ENCODE results near the gene RETREG1.
A peak's percentile ranks its signal among the peaks of the same experiment; 100 is the strongest.

Gene RETREG1

DNA sequence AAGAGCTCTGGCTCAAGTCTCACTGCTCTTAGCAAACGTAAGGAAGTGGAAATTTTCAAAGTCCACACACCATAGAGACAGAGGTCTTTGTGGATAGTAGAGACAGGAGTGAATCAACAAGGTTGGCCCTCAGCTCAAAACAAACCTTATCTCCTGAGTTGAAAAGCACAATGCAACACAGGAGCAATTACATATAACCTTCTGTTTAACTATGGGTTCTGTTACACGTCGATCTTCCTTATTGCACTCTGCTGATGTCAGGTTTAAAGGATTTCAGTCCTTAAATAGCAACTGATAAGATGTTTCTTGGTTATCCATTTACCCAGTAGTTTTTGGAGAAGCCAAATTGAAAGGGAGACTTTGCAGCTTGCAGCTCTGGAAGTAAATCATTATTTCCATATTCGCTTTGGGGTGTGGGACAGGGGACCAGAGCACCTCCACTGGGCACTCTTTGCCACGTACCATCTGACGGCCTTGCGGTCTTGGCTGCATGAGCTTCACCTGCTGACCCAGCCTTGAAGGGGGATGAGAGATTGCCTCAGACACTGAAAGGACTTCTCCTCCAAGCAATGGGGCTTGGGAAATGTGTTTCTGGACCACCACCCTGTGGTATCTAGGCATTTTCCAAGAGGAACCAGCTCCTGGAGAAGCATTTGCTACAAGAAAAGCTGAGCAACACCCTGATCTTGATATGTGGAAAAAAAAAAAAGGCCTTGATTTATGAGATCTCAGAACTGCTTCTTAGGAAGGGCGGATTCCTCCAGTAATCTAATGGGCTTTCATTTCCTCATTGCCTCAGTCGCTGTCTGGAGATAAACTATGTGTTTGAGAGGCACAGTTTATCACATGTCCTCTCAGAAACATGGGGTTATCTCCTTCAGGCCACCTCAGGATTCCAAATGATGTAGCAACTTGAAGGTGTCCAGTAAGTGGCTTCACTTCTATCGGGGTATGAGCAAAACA, 95.0 kb downstream of the RETREG1 start:
- no peak for DNase-seq

DNA sequence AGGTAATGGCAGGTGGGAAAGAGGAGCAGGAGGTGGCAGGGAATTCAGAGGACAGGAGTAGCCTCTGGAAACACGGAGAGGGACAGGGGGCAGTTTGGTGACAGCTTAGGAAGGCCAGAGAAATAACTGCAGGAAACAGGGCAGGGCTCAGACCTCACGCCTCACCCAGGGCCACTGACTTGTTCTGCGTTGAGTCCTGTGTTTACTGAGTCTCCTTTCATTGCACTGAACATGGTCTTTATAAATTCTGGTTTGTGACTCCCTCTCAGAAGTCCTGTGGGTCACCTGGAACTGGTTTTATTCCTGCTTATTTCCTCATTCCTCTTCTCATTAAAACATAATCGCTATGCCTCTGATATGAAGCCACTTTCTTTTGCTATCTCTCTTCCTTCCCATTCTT, 96.0 kb downstream of the RETREG1 start:
- DNase-seq: no peak

DNA sequence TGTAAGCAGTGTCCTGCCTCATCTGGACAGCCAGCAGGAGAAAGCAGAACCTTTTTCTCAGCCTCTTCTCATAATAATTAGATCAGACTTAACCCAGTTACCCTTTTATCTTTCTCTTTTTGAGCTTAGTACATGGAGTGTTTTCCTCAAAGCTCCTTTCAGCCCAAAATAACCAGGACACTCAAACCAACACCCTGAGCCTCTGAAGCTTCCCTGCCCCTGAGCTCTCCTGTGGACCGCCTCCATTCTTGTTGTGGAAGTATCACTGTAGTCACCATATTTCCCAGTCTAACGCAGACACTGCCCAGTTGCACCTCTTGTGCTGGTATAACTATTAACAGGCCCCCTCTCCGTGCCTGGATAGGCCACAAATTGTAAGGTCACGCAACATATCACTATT, 97.4 kb downstream of the RETREG1 start:
- no peak for DNase-seq

GRCh38 chr5:16518606-16519005, 98.2 kb downstream of the RETREG1 start:
- DNase-seq: no peak

DNA sequence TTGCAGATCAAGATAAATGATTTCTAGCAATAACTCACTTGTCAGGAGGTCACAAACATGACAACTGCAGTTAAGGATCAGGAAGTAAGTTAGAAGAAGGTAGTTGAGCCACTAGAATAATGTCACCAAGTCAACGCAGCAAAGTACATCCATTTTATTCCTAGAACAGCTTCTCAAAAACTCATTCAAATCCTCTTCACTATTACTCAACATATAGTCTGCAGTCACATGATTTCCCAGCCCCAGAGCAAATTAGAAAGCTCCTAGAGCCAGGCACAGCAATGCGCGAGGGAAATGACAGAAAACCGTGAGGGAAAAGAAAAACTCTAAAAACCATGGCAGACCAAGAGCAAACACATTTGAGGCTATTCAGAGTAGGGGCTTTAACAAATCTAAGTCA, 101.3 kb downstream of the RETREG1 start:
- DNase-seq: no peak

DNA sequence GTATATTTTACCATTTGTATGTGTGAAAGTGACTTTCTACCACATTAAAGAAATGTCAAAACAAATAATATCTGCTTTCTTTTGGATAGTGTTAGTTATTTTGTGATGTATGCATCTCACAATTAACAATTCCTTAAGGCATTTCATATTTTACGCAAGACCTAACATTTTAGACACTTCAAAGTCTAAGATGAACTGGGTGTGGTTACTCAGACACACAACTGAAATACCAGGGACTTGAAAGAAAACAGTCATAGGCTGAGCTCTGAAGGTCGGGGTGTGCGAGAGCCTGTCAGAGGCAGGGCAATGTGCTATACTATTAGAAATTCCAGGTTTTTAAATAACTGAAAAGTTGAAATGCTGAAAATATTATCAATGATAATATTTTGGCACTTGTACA, 106.7 kb downstream of the RETREG1 start:
- no peak for DNase-seq

DNA sequence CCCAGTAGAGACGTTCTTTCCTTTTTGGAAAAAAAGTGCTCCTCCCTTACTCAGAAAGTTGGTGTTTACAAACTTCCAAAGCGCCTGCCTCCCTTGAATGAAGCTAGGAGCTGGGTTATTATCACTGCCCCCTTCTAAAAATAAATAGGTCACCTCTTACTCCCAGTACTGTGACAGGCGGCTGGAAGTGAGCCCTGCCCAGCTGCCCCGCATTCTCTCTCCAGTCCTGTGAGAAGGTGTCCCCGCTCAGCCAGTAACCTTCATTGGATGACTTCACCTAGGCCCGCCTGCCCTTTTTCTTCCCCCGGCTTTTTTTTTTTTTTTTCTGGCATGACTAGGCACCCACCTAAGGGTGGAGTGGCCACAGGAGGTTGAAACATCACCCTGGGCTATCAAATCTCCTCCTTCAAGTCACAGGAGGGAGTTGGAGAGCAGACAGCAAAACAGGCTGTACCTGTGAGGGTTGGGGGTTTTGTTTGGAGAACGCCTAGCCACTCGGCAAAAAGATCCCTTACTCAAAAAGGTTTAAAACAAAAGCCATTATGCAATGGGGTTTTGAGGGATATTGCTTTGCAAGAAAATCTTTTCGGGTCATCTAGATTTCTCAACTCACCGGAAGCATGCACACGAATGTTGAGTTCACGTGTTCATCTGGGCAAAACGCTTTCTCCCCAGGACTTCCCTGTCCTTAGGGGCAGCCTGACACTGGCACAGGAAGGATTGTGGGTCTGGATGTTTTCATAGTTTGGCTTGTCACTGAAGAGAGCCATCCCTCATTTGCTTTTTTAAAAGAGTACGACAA, 107.9 kb downstream of the RETREG1 start:
- no peak for DNase-seq

DNA sequence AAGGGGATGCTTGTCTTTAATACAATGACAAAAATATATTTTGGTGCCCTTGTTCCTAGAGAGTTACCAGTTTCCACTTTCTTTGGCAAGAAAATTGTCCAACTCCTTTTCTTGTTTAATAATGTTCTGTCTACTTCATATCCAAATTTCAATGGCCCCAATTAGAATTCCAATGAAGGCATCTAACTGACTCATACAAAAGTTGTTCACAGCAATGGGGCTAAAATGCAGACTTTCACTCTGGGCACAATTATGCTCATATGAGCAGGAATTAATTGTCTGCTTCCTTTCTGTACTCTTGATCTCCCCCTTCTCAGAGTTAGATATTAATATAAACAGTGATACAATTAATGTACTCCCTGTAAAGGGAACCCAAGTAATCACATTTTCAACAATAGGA, 109.1 kb downstream of the RETREG1 start:
- DNase-seq: no peak

- DNase-seq: no peak
These were observed 110.9 kb downstream of the RETREG1 start for GRCh38 chr5:16505904-16506303.

- DNase-seq: no peak
These were observed 111.5 kb downstream of the RETREG1 start for GRCh38 chr5:16505140-16505891.

DNA sequence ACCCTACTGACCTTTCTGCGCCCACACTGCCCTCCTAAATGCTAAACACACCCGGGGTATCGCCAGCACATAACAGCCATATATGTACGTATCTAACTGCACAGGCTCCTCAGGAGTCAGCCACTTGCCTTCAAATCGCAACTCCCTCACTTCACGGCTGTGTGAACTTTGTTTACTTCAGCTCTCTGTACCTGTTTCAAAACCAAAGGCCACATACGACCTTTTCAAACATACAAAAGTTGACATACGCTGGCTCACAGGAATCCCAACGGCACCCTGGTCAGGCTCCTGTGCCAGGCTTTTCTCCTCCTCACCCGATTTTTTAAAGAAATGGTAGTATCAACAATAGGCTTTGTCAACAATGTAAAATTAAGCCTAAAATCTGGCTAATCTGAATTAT, 112.2 kb downstream of the RETREG1 start:
- no peak for DNase-seq

GRCh38 chr5:16502866-16503265, 113.9 kb downstream of the RETREG1 start:
- DNase-seq: no peak

- no peak for DNase-seq
These were observed 116.8 kb downstream of the RETREG1 start for GRCh38 chr5:16500024-16500423.

DNA sequence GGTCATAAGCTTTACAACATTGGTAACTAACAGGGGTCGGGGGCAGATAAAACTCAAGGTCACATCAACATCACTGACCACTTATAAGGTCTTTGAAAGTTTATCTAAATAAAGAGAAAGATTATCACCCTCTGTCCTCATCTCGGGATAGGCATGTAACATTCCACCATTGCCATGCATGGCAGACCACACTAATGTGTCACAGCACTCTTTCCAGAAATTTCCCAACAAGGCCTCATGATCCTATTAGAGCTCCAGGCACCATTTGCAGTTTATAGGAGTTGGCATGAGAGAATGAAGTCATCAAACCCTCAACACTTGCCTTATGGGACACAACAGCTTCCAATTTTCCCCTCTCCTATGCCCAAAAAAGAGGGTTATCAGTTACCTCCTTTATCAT, 119.3 kb downstream of the RETREG1 start:
- DNase-seq: no peak

DNA sequence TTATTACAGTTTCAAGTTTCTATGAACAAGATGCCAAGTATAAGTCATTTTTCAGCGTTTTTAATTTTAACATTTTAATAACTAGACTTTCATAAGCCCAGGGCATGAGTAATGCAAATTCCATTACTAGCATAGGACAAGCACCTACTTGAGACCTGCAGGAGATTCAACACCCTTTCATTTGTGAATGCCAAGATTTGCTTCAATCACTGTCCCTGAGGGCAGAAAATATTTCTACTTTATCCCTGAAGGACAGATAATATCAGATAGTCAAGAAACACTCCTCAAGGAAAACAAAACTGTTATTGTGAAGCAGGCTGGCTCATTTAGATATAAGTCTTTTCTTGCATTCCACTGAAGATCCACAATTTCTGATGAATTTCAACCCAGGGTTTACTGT, 123.5 kb downstream of the RETREG1 start:
- DNase-seq: peak; percentile 16

GRCh38 chr5:16492398-16493140, 124.2 kb downstream of the RETREG1 start:
- peak; percentile 47 for DNase-seq

- DNase-seq: no peak
These were observed 125.9 kb downstream of the RETREG1 start for GRCh38 chr5:16490911-16491310.

GRCh38 chr5:16489322-16489791, 127.4 kb downstream of the RETREG1 start:
- peak; percentile 84 for DNase-seq

DNA sequence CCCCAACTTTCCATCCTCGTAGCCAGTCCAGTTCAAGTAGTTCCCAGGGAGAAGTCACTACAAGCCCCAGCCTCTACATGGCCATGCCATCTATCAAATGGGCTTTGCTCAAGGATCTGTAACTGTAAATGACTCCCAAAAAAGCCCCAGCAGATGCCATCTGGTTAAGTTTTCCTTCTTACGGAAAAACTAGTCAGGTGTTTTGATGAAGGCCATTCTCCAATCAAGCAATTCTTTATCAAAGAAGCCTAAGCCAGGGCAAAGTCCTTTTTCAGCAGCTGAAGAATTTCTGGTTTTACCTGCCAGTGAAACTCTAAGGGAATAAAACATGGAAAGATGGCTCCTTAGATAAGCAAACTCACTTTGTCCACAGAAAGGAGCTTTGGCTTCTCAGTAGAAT, 129.3 kb downstream of the RETREG1 start:
- no peak for DNase-seq

DNA sequence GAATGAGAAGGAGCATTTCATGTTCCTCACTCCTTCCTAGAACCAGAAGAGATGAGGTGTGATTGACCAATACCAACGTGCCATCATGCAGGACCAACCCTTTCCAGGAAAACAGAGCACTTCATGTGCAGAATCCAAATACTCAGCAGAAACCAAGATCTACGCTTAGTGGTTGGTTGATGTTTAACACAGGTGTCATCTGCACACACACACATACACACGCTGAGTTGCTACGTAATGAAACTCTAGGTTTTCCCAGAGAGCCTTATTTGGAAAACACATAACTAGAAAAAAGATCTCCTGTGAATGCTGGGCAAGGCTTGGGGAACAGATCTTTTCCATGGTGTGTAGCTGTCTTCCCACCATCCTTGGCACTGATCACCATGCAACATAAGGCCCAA, 130.1 kb downstream of the RETREG1 start:
- no peak for DNase-seq

DNA sequence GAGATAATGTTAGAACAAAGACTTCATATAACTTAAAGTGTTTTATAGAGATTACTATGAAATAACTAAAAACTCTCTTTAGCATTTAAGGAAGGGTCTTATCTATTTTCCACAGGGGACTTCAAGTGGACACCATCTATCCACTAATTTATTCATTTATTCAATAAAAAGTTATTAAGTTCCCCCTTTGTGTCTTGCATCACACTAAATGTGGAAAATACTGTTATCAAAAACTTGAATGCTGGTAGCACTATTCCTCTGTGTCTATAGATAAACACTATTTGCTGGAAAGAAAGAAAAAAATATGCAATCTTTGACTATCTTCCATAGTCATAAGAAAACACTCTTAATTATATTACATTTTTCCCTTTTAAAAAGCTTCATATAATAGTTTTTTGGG, 131.1 kb downstream of the RETREG1 start:
- DNase-seq: no peak

GRCh38 chr5:16484081-16484480, 132.7 kb downstream of the RETREG1 start:
- DNase-seq: no peak
